ENCODE measurements around the gene COPB1. TPM values are rescaled to one million over a fixed set of nuclear protein-coding genes. Genes with fewer than 3 reads are reported as not detected.

The COPB1 gene
- total and polyA plus RNA-seq, 2 of the 8 experiments (the other 6 are each of a cell fraction or from before 2014, with no cell fraction given) = 28.7 to 72.1 TPM

DNA sequence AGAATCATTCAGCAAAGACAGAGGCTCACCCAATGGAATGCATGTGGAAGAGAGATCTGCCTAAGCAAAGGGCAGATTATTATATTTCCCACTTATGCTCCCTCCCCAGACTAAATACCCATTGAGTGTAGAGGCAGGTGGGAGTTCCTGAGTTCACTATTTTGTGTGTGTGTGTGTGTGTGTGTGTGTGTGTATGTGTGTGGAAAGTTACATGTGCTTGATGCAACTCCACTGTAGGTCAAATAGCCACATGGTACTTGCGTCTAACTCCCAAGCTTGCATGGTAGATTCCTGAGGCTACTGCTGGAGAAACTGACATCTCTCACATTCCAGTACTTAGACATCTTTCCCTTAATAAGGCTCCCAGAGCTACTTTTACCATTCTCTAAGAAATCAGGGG, 3.4 kb upstream of the COPB1 start (continued):
- TF ChIP-seq TEAD4 (IDR thresholded peaks at IDR 0.05; ENCODE audit: low read depth, low read length) = no peak
- TF ChIP-seq, protein P1, sequence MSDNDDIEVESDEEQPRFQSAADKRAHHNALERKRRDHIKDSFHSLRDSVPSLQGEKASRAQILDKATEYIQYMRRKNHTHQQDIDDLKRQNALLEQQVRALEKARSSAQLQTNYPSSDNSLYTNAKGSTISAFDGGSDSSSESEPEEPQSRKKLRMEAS (IDR thresholded peaks at IDR 0.05) = no peak

Data from H1 (cell line).